Activated naive CD8-positive, alpha-beta T cell treated with anti-CD3 and anti-CD28 coated beads, Interleukin-2, amount 50 U/mL, for 24 hours (primary cell): ENCODE data around the gene PTCRA.
A peak's percentile ranks its signal among the peaks of the same experiment; 100 is the strongest.

Experiments used
- ATAC-seq: fragments of 150-1000 bp; cut with Tn5 transposase; one replicate; pipeline ENCODE4 v1.10.0; 2021
- DNase-seq: peaks from one replicate; pipeline ENCODE4 v3.0.0; 2021
- H3K27ac Mint-ChIP-seq: one replicate; pipeline ENCODE4 v1.8.0; 2021; ENCODE audit warnings: mild to moderate bottlenecking, mixed read lengths
- H3K27me3 Mint-ChIP-seq: one replicate; pipeline ENCODE4 v1.8.0; 2021; ENCODE audit warnings: mixed read lengths
- H3K36me3 Mint-ChIP-seq: one replicate; pipeline ENCODE4 v1.8.0; 2021; ENCODE audit warnings: low read depth, mixed read lengths
- H3K4me1 Mint-ChIP-seq: one replicate; pipeline ENCODE4 v1.8.0; 2021; ENCODE audit warnings: mixed read lengths
- H3K4me3 Mint-ChIP-seq: one replicate; pipeline ENCODE4 v1.8.0; 2021; ENCODE audit warnings: mild to moderate bottlenecking, moderate library complexity, mixed read lengths
- H3K9me3 Mint-ChIP-seq: one replicate; pipeline ENCODE4 v1.8.0; 2021; ENCODE audit warnings: mixed read lengths

PTCRA gene

DNA sequence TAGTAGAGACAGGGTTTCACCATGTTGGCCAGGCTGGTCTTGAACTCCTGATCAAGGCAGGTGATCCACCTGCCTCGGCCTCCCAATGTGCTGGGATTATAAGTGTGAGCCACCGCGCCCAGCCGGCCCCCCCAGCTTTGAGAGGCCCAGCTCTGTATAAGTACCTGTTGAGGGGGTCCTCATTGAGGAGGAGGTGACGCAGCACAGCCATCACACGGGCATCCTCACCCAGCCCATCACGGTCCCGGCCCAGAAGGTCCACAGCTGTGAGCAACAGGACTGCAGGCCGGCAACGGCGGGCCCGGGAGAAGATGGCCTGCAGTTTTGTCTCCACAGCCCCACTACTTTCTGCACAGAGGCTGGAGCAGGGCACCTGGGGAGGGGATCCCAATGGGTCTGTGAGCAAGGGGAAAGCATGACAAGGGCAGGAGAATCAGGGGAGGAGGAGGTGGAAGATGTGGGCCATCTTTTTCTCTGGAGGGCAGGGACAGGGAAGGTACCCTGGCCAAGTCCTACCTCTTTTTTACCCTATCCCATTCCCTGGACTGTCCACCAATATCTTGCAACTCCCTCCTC lies 52.4 kb downstream of the PTCRA start:
- DNase-seq (no peak), ATAC-seq (no peak)
- no peak overlapping the region for H3K4me3 Mint-ChIP-seq
- H3K27me3 Mint-ChIP-seq: no peaks in the 10 kb centered on the region
- H3K9me3 Mint-ChIP-seq: no peaks in the 10 kb centered on the region
- no peaks in the 10 kb centered on the region for H3K36me3 Mint-ChIP-seq
- no peak overlapping the region for H3K27ac Mint-ChIP-seq
- H3K4me1 Mint-ChIP-seq: peaks cover 18% of the 10 kb centered on the region

DNA sequence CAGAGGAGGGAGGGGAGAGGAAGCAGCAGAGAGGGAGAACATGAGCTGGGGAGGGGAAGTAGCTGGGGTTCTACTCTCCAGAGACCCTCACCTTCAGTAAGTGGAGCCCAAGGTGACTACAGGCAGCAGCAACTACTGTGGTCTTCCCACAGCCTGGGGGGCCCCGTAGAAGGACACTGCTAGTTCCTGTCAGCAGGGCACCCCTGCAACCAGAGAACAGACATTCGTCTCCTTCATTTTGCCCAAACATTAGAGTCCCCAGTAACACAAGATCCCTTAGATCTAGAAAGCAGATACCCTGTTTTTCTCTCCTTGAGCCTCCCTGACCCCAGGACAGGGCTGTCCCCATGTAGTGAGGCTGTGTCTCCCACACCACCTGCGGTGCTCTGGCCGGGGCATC lies 52.9 kb downstream of the PTCRA start:
- Mint-ChIP-seq H3K4me1 (peaks cover 19% of the 10 kb centered on the region), H3K36me3 (no peaks in the 10 kb centered on the region), H3K27me3 (no peaks in the 10 kb centered on the region), H3K4me3 (no peak overlapping the region), H3K27ac (no peak overlapping the region), H3K9me3 (no peaks in the 10 kb centered on the region)
- no peak for ATAC-seq
- DNase-seq: no peak

DNA sequence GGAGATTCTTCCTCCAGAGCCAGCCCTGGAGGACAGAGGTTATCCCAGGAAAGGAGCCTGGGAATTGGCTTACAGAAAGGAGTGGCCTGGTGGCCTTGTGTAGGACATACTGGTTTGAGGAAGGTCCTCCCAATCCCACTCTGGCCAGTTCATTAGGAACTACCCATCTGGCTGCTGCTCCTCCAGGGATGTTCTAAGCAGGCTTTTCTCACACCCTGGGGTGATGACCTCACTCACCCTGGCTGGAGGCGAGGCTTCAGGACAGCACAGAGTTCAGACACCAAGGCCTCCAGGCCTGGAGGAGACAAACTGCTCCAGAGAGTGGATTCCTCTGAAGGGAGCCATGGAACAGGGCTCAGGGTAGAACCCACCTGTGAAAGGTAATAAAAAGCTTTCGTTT lies 53.6 kb downstream of the PTCRA start:
- Mint-ChIP-seq H3K9me3 (no peaks in the 10 kb centered on the region), H3K27me3 (no peaks in the 10 kb centered on the region), H3K4me3 (no peak overlapping the region), H3K36me3 (no peaks in the 10 kb centered on the region), H3K27ac (no peak overlapping the region), H3K4me1 (peaks cover 23% of the 10 kb centered on the region)
- ATAC-seq (no peak), DNase-seq (no peak)

DNA sequence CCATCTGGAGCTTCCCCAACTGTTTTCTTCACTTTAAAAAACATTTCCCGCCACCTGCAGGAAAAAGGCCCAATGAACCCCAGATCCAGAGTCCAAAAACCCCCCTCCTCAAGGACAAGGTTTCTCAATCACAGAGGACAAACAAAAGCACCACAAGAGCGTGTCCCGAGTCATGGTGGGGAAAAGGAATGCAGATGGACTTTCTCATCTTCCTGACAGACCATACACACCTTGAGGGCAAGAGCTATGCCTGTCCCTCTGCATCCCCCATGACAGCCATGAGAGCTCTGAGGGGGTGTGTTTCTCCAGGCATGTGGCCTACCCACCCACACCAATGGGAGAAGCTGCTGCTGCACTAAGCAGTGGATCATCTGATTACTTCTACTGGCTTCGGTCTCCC lies 54.1 kb downstream of the PTCRA start:
- Mint-ChIP-seq H3K9me3 (no peaks in the 10 kb centered on the region), H3K27me3 (no peaks in the 10 kb centered on the region), H3K27ac (no peak overlapping the region), H3K4me1 (peaks cover 28% of the 10 kb centered on the region), H3K4me3 (no peak overlapping the region), H3K36me3 (no peaks in the 10 kb centered on the region)
- DNase-seq (no peak), ATAC-seq (no peak)

DNA sequence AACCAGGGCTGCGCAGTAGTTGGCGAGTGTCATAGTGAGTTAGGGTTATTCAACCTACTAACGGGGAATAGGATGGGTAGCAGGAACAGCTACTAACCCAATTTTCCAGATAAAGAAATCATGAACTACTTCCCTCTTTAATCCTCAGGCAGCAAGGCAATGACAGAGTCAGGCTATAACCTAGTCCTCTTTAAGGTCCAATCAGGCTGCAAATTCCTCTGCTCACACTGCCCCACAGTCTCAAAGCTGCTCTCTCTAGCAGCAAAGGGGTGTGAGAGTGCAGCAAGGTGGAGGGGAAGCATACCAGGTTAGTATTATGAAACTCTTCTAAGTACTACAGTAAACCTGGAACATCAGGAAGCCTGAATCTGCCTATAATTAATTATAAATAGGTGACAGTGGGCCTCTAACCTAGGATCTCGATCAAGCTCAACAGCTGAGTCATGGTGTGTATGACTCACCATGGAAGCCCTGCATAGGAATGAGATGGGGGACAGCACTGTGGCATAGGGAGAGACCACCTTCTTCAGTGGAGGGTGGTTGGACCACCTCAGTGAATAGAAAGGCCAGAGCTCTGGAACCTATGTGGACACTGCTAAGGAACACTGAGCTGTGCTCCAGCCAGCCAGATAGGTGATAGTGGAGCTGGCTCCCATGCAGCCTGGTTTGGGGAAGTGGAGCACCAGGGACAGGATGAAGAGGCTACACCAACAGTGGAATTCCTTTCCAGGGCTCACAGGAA lies 55.2 kb downstream of the PTCRA start:
- H3K4me1 Mint-ChIP-seq: peaks cover 37% of the 10 kb centered on the region
- peak; percentile 81 for ATAC-seq
- H3K4me3 Mint-ChIP-seq: no peak overlapping the region
- peak; percentile 38 for DNase-seq
- peak overlapping the region; percentile 5 for H3K27ac Mint-ChIP-seq
- H3K9me3 Mint-ChIP-seq: no peaks in the 10 kb centered on the region
- peaks cover 2% of the 10 kb centered on the region for H3K36me3 Mint-ChIP-seq
- no peaks in the 10 kb centered on the region for H3K27me3 Mint-ChIP-seq

DNA sequence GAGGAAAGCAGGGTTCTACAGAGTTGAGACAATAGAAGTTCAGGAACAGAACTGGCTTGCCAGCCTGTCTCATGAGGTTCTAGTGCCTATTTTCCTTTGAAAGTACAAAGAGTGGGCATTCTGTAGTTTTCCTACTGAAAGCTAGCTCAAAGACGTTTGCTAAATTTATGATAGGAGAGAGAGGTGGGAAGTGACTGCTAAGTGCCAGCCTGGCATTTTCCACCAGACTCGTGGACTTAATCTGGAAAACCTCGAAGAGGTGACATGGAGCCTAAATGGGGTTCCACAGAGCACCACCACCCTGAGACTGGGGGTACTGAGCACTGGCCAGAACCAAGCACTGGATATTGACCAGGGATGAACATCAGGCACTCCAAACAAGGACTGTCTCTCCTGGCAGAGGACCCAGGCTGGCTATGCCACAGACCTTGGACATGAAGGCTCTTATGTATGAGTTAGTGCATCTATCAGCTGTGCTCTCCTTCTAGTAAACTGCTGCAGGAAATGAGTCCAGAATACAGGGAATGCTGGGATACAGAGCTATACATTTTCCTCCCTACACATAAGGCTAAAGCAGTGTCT lies 56.0 kb downstream of the PTCRA start:
- ATAC-seq (no peak), DNase-seq (no peak)
- H3K27me3 Mint-ChIP-seq: no peaks in the 10 kb centered on the region
- H3K4me1 Mint-ChIP-seq: peaks cover 45% of the 10 kb centered on the region
- H3K9me3 Mint-ChIP-seq: no peaks in the 10 kb centered on the region
- H3K4me3 Mint-ChIP-seq: no peak overlapping the region
- H3K27ac Mint-ChIP-seq: no peak overlapping the region
- peaks cover 8% of the 10 kb centered on the region for H3K36me3 Mint-ChIP-seq

DNA sequence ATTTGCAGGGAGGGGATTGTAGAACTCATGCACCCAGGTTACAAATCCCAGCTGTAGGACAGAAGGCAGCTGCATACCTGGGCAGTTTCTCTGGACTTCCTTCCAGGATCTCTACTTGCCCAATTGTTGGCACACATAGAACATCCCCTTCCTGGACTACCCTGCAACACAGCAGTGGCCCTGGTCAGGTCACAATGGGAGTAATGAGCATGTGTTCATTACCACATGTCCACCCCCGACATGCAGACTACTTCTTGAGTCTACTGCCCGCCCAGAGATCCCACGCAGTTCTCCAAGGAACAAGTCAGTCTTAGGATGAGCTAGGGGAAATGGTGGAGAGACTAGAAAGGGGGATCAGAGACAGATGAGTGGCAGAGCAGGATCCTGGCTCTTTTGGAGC lies 58.1 kb downstream of the PTCRA start:
- no peaks in the 10 kb centered on the region for H3K9me3 Mint-ChIP-seq
- H3K27ac Mint-ChIP-seq: peak overlapping the region; percentile 22
- H3K4me1 Mint-ChIP-seq: peaks cover 54% of the 10 kb centered on the region
- H3K36me3 Mint-ChIP-seq: peaks cover 16% of the 10 kb centered on the region
- ATAC-seq (no peak), DNase-seq (no peak)
- H3K4me3 Mint-ChIP-seq: no peak overlapping the region
- H3K27me3 Mint-ChIP-seq: no peaks in the 10 kb centered on the region

DNA sequence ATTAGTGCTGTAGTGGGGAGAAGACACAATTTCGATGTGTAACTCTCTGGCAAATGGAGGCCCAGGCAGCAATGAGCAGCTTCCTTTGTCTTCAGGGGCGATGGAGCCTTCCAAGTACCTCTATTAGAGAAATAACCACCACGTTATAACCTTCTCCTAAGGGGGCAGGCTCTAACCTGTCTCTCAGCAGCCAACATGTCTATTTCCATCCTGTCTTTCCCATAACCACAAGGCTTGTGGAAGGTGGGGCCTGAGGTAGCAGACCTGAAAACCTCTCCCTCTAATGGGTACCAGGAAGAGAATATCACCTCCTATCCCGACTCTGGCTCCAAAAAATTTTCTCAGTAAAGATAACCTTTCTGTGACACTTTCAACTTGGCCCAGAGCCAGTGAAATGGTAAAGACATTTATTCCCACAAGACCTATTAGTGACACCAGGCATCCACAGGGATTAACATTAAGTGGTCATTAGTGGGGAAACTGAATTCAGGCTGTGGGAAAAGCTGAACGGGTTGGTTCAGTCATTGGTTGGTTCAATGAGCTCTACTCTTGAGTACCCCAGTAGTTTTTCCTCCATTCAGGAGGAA lies 59.2 kb downstream of the PTCRA start:
- DNase-seq (peak; percentile 18), ATAC-seq (no peak)
- Mint-ChIP-seq H3K9me3 (no peaks in the 10 kb centered on the region), H3K4me1 (peaks cover 65% of the 10 kb centered on the region), H3K27me3 (no peaks in the 10 kb centered on the region), H3K36me3 (peaks cover 16% of the 10 kb centered on the region), H3K27ac (peak overlapping the region; percentile 76), H3K4me3 (peak overlapping the region; percentile 11)
